ENCODE measurements around the gene RIPPLY2. TPM values are rescaled to one million over a fixed set of nuclear protein-coding genes. Genes with fewer than 3 reads are reported as not detected.

Gene RIPPLY2
- total RNA-seq, 1 donor from 2014 or later = not detected

- intact Hi-C loops (cut with micrococcal nuclease) = loop anchor here (1.0 to 10.0 kb wide), 7 partner anchors 25 to 1819 kb away; partner anchors contain the start of genes CEP162, DOP1A, IBTK and NT5E
Observed at GRCh38 chr6:83859410-83860358, 6.5 kb downstream of the RIPPLY2 start, which contains the start of gene CYB5R4. Gene CYB5R4, plus strand, starts transcription at chr6:83859689. Its CDS starts 94 bp downstream, at chr6:83859783.

- intact Hi-C loops (cut with micrococcal nuclease) = no loop called here
Observed at GRCh38 chr6:83860359-83860755, 7.2 kb downstream of the RIPPLY2 start.

DNA sequence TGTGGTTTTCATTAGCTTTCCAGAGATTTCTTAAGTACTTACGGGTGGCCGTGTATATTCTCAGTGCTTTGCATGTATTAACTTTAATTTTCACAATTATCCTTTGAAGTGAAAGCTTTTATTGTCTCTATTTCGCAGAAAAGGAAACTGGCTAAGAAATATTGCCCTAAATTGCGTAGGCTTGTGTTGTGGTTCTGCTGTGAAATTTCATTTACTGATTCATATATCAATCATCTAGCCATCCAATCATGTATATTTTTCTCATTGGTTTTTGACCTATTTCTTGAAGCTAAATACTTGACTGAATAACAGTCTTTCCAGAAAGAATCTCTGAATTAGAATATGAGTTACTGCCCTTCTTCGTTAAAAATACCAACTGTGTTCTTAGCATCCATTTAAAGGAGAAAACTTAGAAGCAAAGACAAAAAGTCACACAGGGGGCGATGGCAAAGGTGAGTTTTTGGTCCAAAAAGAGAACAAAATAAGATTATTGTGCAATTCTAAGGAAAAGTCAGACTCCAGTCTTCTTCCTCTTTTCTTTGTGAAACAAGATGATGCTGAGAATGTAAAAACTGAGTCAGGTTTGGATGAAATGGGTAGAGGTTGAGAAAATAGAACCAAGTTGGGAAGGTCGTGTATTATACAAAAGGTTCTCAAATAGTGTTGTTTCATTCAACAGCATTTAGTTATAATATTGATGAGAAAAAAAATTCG lies 7.8 kb downstream of the RIPPLY2 start:
- intact Hi-C loops (cut with micrococcal nuclease) = no loop called here

DNA sequence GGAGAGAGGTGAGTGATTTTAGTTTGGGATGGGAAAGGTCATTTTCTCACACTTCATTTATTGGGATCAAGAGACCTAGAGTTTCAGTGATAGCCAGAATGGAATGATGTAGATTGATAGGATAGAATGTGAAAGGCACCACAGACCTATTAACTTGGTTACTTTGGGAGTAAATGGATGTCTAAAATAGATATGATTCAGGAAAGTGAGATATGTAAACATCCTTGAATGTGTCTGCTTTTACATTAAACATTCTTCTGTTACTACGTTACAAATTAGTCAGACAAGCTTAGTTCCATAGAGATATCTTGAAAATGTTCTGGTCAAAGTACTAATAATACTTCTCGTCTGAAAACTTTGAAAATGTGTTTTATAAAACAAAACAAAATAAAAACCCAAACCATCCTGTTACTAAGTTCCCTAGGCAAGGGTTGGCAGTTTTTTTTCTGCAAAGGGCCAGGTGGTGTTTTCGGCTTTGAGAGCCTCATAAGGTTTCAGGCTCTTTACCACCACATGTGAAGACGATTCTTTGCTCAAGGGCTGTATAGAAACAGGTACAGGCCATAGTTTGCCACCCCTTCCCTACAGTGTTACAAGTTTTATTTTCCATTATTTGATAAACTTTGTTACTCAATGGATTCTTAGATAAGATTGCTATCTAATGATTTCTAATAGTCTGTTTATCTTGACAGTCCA lies 9.8 kb downstream of the RIPPLY2 start:
- intact Hi-C loops (cut with micrococcal nuclease) = no loop called here

- intact Hi-C loops (cut with micrococcal nuclease) = no loop called here
Observed at GRCh38 chr6:83867043-83867442, 13.9 kb downstream of the RIPPLY2 start.

GRCh38 chr6:83867527-83868161 lies 14.5 kb downstream of the RIPPLY2 start:
- intact Hi-C loops (cut with micrococcal nuclease) = no loop called here

GRCh38 chr6:83868639-83869038 lies 15.5 kb downstream of the RIPPLY2 start:
- intact Hi-C loops (cut with micrococcal nuclease) = no loop called here

GRCh38 chr6:83870649-83871048 lies 17.5 kb downstream of the RIPPLY2 start:
- intact Hi-C loops (cut with micrococcal nuclease) = no loop called here

GRCh38 chr6:83872386-83873118 lies 19.4 kb downstream of the RIPPLY2 start:
- intact Hi-C loops (cut with micrococcal nuclease) = no loop called here

DNA sequence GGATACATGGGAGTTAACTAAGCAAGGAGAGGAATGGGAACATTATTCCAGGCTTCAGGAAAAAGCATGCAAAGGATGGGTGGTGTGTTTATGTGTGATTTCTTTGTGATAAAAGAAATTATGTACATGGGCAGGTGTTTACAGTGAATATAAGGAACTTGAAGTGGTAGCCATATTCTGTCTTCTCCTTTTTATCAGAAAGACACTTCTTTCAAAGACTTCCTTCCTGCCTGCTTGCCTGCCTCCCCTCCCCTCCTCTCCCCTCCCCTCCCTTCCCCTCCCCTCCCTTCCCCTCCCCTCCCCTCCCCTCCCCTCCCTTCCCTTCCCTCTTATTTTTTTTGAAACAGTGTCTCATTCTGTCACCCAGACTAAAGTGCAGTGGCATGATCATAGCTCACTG lies 20.7 kb downstream of the RIPPLY2 start:
- intact Hi-C loops (cut with micrococcal nuclease) = no loop called here

DNA sequence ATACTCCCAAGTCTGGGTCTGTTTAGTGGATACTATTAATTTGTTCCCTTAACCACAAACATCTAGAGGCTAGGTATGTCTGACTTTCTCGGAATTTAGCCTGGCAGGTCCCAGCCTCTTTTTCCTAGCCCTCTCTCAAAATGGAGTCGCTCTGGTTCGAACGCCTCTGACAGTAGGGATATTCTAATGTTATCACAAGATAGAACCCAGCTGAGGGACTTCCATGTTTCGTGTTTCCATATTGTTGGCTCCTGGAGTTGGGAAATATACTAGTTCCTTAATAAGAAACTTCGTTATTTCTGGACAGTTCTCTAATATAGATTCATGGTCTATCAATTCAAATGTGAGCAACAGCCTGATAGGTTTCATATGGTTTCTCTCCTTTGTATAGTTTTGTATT lies 22.7 kb downstream of the RIPPLY2 start:
- intact Hi-C loops (cut with micrococcal nuclease) = no loop called here

GRCh38 chr6:83878902-83879644 lies 25.9 kb downstream of the RIPPLY2 start:
- intact Hi-C loops (cut with micrococcal nuclease) = no loop called here

GRCh38 chr6:83879746-83880145 lies 26.6 kb downstream of the RIPPLY2 start:
- intact Hi-C loops (cut with micrococcal nuclease) = loop anchor here (5.0 kb wide), 1 partner anchor 883 kb away; the partner anchor contains the start of gene TBX18

GRCh38 chr6:83883240-83883639 lies 30.1 kb downstream of the RIPPLY2 start:
- intact Hi-C loops (cut with micrococcal nuclease) = loop anchor here (5.0 kb wide), 1 partner anchor 879 kb away; the partner anchor contains the start of gene TBX18

GRCh38 chr6:83884523-83884922 lies 31.4 kb downstream of the RIPPLY2 start:
- intact Hi-C loops (cut with micrococcal nuclease) = loop anchor here (1.0 to 5.0 kb wide), 7 partner anchors 25 to 1598 kb away; partner anchors contain the start of genes CYB5R4 and TBX18

DNA sequence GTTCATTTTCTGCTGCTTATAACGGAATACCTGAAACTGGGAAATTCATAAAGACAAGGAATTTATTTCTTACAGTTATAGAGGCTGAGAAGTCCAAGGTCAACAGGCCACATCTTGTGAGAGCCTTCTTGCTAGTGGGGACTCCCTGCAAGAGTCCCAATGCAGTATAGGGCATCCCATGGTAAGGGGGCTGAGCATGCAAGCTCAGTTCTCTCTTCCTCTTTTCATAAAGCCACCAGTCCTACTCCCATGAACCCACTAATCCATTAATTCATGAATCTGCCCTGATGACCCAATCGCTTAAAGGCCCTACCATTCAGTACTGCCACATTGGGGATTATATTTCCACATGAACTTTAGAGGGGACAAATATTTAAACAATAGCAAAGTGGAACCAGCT lies 32.8 kb downstream of the RIPPLY2 start:
- intact Hi-C loops (cut with micrococcal nuclease) = loop anchor here (2.0 kb wide), 2 partner anchors 543 to 1597 kb away; no protein-coding TSS in a partner anchor

- intact Hi-C loops (cut with micrococcal nuclease) = no loop called here
Observed at GRCh38 chr6:83889621-83890020, 36.5 kb downstream of the RIPPLY2 start.

DNA sequence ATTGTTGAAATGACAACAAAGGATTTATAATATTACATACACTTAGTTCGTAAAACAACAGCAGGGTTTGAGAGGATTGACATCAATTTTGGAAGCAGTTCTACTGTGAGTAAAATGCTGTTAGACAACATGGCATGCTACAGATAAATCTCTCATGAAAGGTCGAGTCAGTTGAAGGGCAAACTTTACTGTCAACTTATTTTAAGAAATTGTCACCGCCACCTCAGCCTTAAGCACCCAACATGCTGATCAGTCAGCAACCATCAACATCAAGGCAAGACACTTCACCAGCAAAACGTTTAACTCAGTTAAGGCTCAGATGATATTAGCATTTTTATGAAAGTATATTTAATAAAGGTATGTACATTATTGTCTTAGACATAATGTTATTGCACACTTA lies 37.4 kb downstream of the RIPPLY2 start:
- intact Hi-C loops (cut with micrococcal nuclease) = no loop called here

GRCh38 chr6:83891586-83891985 lies 38.4 kb downstream of the RIPPLY2 start:
- intact Hi-C loops (cut with micrococcal nuclease) = no loop called here

Data from T-helper 1 cell treated with Interleukin-12 subunit alpha and Interleukin-12 subunit beta and Interleukin-4 antibody, amounts not matched to agents 30 ng/mL and 1 ng/mL, for 36 hours (primary cell).